Choroid plexus epithelial cell (primary cell): ENCODE results near the gene SLC17A7.
A peak's percentile ranks its signal among the peaks of the same experiment; 100 is the strongest.
"Not testable (repeated sequence)": the region's sequence is repeated elsewhere in the genome, so short reads cannot be mapped to it uniquely, and the experiment has no call there.

Source experiments
- DNase-seq: peaks from one replicate; pipeline ENCODE4 v3.0.0-alpha.2; 2010; ENCODE audit warnings: low read depth
- H3K4me3 ChIP-seq: 2 replicates; pipeline ENCODE4 v1.5.1; 2011; ENCODE audit warnings: low read depth, mild to moderate bottlenecking, control low read depth, low read length, moderate library complexity
- TF ChIP-seq, protein P1 (sequence below): conservative IDR thresholded peaks from 2 replicates; pipeline ENCODE4 v1.5.1; 2011; ENCODE audit warnings: low read depth, mild to moderate bottlenecking, control low read depth, inconsistent platforms, low read length, moderate library complexity

SLC17A7 gene

DNA sequence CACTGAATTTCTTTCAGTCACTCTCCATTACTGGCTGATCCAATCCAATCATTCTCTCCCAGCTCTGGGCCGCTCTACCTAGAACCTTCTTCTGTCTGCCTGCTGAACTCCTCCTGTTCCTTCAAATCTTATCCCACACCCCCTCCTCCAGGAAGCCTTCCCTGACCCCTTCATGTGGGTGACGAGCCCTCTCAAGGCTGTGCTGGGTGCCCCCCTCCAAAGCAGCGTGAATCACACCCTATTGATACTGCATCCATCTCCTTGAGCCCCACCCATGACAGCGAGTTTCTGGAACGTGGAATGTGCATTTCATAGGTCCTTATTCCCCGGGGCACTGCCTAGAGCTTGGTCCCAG is 7.1 kb upstream of the SLC17A7 start:
- TF ChIP-seq, protein P1, sequence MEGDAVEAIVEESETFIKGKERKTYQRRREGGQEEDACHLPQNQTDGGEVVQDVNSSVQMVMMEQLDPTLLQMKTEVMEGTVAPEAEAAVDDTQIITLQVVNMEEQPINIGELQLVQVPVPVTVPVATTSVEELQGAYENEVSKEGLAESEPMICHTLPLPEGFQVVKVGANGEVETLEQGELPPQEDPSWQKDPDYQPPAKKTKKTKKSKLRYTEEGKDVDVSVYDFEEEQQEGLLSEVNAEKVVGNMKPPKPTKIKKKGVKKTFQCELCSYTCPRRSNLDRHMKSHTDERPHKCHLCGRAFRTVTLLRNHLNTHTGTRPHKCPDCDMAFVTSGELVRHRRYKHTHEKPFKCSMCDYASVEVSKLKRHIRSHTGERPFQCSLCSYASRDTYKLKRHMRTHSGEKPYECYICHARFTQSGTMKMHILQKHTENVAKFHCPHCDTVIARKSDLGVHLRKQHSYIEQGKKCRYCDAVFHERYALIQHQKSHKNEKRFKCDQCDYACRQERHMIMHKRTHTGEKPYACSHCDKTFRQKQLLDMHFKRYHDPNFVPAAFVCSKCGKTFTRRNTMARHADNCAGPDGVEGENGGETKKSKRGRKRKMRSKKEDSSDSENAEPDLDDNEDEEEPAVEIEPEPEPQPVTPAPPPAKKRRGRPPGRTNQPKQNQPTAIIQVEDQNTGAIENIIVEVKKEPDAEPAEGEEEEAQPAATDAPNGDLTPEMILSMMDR = no peak
- DNase-seq = no peak
- H3K4me3 ChIP-seq = no peak overlapping the region

DNA sequence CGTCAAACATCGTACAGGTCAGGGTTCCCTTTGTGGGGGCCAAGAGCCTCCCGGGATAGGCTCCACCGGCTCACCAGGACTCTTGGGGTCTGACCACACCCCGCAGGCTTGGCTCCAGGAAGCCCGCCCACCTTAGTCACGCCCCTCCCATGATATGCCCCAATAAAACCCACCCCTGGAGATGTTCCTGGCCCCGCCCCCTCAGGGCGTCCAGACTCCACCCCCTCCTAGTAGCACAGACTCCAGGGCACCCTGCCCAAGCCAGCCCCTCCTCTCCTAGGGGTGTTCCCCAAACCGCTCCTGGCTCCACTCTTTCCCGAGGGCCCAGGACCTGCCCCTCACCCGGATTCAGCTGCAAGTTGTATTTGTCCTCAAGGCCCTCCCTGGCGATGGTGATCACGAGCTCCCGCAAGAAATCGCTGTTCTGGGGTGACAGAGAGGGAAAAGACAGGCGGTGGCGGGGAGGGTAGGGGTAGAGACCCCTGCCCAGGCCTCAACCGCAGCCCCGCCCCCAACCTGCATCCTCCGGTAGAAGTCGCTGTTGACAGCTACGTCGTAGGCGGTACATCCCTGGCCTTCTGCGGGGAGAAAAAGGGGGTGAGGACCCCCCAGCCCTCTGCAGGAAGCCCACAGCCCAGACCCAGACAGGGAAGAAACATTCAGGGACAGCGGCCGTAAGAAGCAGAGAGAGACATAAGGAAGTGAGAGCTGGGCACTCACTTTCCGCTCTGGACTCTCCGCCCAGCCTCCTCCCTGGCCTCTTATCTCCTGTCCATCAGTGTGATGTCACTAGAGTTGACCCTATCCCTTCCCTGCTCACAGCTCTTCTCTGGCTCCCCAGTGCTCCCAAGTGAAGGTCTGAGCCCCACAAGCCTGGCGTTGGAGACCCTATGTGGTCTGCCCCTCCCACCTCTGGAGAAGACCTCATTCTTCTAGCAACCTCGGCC is 6.4 kb upstream of the SLC17A7 start:
- TF ChIP-seq, protein P1 = no peak
- no peak for DNase-seq
- no peak overlapping the region for H3K4me3 ChIP-seq

DNA sequence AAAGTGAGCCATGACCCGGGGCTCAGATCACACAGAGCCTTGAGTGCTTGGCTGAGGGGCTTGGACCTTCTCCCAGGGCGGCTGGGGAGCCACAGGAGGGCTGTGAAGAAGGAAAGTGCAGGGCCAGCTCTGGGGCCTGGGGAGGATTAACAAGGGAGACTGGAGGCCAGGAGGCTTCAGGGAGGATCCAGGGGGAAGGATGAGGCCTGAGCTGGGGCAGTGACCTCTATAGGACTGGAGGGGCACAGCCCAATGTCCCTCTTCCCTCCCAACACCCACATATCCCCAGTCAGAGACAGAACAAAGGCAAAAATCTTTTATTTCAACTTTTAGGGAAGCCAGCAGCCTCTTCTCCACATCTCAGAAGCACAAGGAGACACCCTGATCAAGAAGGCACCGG is 4.7 kb upstream of the SLC17A7 start:
- TF ChIP-seq, protein P1 = no peak
- DNase-seq = no peak
- H3K4me3 ChIP-seq = no peak overlapping the region

DNA sequence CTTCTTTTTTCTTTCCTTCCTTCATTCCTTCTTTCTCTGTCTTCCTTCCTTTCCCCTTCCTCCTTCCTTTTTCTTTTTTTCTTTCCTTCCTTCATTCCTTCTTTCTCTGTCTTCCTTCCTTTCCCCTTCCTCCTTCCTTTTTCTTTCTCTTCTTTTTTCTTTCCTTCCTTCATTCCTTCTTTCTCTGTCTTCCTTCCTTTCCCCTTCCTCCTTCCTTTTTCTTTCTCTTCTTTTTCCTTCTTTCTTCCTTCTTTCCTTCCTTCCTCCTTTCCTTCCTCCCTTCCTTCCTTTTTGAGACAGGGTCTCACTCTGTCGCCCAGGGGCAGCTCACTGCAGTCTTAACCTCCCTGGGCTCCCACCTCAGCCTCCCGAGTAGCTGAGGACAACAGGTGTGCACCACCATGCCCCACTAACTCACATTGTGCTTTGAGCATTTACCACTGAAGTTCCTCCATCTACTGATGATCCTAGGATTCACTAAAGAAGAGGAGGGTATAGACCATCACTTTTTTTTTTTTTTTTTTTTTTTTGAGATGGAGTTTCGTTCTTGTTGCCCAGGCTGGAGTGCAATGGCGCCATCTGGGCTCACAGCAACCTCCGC is 2.9 kb upstream of the SLC17A7 start:
- DNase-seq = not testable (repeated sequence)

DNA sequence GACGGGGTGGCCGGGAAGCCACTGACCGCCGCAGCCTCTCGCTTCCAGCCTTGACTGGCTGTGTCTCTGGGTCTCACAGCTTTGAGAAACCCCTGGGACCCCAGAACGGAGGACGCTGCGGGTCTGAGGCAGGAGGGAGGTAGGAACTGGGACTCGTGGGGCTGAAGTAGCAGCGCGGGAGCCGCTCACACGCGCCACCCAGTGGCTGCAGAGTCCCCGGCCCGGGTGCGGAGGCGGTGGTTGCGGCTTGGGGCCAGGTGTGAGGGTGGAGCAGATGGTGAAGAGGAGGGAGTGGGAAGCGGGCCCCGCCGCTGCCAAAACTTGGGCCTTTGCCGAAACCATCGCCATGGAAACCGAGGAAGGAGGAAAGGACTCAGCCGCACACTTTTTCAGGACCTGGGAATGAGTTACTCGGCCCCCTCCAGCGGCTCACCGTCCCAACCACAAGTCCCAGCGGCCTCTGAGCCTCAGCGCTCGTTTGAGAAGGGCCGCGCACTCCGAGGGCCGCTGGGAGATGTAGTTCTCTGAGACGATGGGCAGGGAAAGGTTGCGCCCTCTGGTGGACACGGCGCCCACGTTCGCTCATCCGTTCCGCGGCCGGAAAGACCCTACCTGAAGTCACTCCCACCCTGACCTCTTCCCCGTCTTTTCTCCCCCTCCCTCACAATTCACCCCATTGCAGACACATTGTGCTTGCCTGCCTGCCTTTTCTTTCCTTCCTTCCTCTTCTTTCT is 2.2 kb upstream of the SLC17A7 start:
- TF ChIP-seq, protein P1 = peak; percentile 88
- DNase-seq = peak; percentile 97
- H3K4me3 ChIP-seq = peak overlapping the region; percentile 67

More for the DNA sequence above, 2.9 kb upstream of the SLC17A7 start:
- not testable (repeated sequence) for H3K4me3 ChIP-seq

DNA sequence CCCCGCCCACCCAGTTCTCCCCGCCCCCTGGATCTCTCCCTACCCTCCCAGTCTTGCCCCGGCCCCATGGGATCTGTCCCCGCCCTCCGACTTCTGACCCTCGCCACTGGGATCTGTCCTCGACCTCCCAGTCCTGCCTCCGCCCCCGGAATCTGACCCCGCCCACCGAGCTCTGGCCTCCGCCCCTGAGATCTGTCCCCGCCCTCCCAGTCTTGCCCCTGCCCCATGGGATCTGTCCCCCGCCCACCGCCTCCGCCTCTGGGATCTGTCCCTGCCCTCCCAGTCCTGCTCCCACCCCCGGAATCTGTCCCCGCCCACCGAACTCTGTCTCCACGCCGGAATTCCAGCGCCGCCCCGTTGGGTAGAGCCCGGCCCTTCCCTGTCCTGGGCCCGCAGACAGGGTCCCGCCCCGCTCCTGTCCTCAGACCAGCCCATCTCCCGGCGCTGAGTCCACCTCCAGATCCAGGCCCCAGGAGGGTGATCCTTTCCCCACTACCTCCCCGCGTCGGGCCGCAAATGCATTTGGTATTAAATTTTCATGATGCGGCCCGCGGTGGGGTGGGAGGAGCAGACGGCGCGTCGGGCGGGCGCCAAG is 1.5 kb upstream of the SLC17A7 start:
- TF ChIP-seq, protein P1 = no peak
- DNase-seq = peak; percentile 73
- peak overlapping the region; percentile 67 for H3K4me3 ChIP-seq

DNA sequence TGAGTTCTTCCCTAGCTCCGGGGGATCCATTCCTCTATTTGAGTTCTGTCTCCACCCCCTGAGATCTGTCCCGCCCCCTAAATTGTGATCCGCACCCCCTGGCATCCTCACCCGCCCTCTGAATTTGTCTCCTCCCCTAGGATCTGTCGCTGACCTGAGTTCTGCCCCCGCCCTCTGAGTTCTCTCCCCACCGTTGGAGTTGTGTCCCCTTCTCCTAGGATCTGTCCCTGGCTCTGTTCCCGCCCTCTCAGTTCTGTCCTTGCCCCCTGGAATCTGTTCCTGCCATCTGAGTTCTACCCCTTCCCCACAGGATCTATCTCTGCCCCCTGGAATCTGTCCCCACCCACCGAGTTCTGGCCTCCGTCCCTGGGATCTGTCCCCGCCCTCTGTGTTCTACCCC is 1.0 kb upstream of the SLC17A7 start:
- H3K4me3 ChIP-seq = no peak overlapping the region
- TF ChIP-seq, protein P1 = no peak
- DNase-seq = no peak
